MCF 10A (cell line): Measurements from ENCODE around the gene ASAH2B. TPM values are rescaled to one million over a fixed set of nuclear protein-coding genes. Genes with fewer than 3 reads are reported as not detected.
"Not testable (repeated sequence)": the region's sequence is repeated elsewhere in the genome, so short reads cannot be mapped to it uniquely, and the experiment has no call there.

Source experiments
- Bru-seq: library from RNA; stranded (reverse); fragments of 400-500 nt; gene quantifications from one replicate; lab custom pipeline; 2021; lab: Mats Ljungman, UMichigan
- BruChase-seq, 2 experiments: library from RNA; stranded (reverse); fragments of 400-500 nt; gene quantifications; one replicate each; lab custom pipeline; 2021; lab: Mats Ljungman, UMichigan
- BruUV-seq: library from RNA; stranded (reverse); fragments of 400-500 nt; replicated peaks from 2 replicates; lab custom pipeline; 2021; lab: Mats Ljungman, UMichigan
- CTCF ChIA-PET: fragments of 300-600 bp; sonication (Branson Sonifier 250); formaldehyde crosslinking; extraction: SDS; loops from one replicate; lab custom pipeline; 2021; ENCODE audit warnings: antibody characterized with exemption, inconsistent platforms; lab: Yijun Ruan, JAX
- POLR2A ChIA-PET: fragments of 300-600, 350-650 bp; sonication (Branson Sonifier 250); formaldehyde crosslinking; extraction: SDS; loops from one replicate; lab custom pipeline; 2020; ENCODE audit warnings: antibody characterized with exemption, inconsistent platforms; lab: Yijun Ruan, JAX
- DNase-seq: peaks from one replicate; pipeline ENCODE4 v3.0.0-alpha.2; 2018; ENCODE audit not compliant: unreplicated experiment
- H3K27ac Mint-ChIP-seq: one replicate; pipeline ENCODE4 v1.8.0; 2022; ENCODE audit warnings: mild to moderate bottlenecking, low read depth, mixed read lengths; ENCODE audit not compliant: unreplicated experiment
- H3K27me3 Mint-ChIP-seq: one replicate; pipeline ENCODE4 v1.8.0; 2022; ENCODE audit warnings: mixed read lengths; ENCODE audit not compliant: insufficient read depth, unreplicated experiment
- H3K36me3 Mint-ChIP-seq: one replicate; pipeline ENCODE4 v1.8.0; 2022; ENCODE audit warnings: mild to moderate bottlenecking, moderate library complexity, mixed read lengths; ENCODE audit not compliant: insufficient read depth, unreplicated experiment
- H3K4me1 Mint-ChIP-seq: one replicate; pipeline ENCODE4 v1.8.0; 2022; ENCODE audit warnings: mixed read lengths; ENCODE audit not compliant: insufficient read depth, unreplicated experiment
- H3K4me3 Mint-ChIP-seq: one replicate; pipeline ENCODE4 v1.8.0; 2022; ENCODE audit warnings: mild to moderate bottlenecking, moderate library complexity, mixed read lengths; ENCODE audit not compliant: unreplicated experiment
- H3K9me3 Mint-ChIP-seq: one replicate; pipeline ENCODE4 v1.8.0; 2022; ENCODE audit warnings: mixed read lengths; ENCODE audit not compliant: unreplicated experiment
- CTCF ChIP-seq: fragments of 200-600 bp; IDR thresholded peaks from one replicate; pipeline ENCODE4 v1.8.0; 2022; ENCODE audit warnings: antibody characterized with exemption, mild to moderate bottlenecking; ENCODE audit not compliant: unreplicated experiment
- intact Hi-C: fragments of 100-400 bp; cut with micrococcal nuclease; formaldehyde crosslinking; loops from 2 replicates; pipeline ENCODE4 v1.14.1; 2022
- long read RNA-seq: library from polyadenylated mRNA; stranded (forward); transcript quantifications from one replicate; pipeline ENCODE4 v2.0.0, GENCODE V29; 2022
- total RNA-seq: library from RNA; stranded (reverse); gene quantifications from 2 replicates; pipeline ENCODE4 v1.2.3, GENCODE V29; 2022

ASAH2B gene
- total RNA-seq, result 7.2 TPM in 2 replicates
- Bru-seq, nascent RNA, result percentile 68 among the genes with signal in this experiment
- percentile 80 among the genes with signal in this experiment for BruChase-seq, experiment 1, labeled RNA remaining after a 6-hour chase
- percentile 79 among the genes with signal in this experiment for BruChase-seq, experiment 2, labeled RNA remaining after a 2-hour chase
- long read RNA-seq, full-length matches to known transcripts, result 36 of 44 reads
- long read RNA-seq, partial matches to known transcripts, result 3 of 44 reads
- long read RNA-seq, other reads (novel, unspliced or antisense), result 5 of 44 reads

DNA sequence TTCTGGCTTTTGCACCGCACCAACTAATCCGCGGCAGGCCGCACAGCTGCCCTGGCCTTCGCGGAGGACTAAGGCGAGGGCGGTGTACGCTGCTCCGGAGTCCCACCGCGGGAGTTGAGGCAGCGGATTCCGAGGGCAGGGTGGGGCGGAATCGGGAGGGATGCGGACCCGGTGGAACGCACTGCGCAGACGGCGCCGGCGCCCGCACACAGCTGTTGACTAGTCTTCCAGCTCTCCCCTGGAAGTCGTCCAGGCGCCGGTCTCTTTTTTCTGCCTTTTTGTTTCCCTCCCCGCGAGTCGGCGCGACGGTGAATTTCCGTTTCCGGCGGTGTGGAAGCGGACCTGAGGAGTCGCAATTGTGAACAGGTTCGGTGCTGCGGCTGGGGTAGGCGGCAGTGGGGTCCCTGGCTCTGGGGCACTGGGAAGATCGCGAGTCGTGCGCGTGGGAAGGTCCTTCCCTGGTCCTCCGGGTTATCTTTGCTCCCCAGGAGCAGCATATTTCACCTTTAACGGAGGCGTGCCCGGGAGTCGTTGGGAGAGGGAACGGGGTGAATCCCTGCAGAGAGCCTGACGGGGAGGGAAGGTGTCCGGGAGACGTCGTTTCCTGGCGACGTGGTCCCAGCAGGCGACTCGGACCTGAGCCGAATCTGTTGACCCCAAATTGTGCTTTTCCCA lies at the start of gene ASAH2B:
Gene ASAH2B, plus strand, starts transcription at position 319 of the 675 bp plus-strand sequence. CDS start 5,195 bp downstream, outside the sequence.
- ChIA-PET POLR2A (interaction anchor here (0.6 to 1.8 kb wide), 5 partner anchors 115 to 414 kb away, joined by 3 to 9 read pairs (median 3); no protein-coding TSS in a partner anchor), CTCF (interaction anchor here (0.6 to 0.7 kb wide), 2 partner anchors 115 to 184 kb away, joined by 3 read pairs; no protein-coding TSS in a partner anchor)
- intact Hi-C loops, result loop anchor here (10.0 kb wide), 1 partner anchor 115 kb away; the partner anchor contains the start of gene SGMS1
- no peaks in the 10 kb centered on the region for H3K4me1 Mint-ChIP-seq
- TSS peak; percentile 76 for BruUV-seq
- no peak for TF ChIP-seq CTCF
- no peaks in the 10 kb centered on the region for H3K36me3 Mint-ChIP-seq
- H3K4me3 Mint-ChIP-seq, result peak within 1 kb of the TSS; percentile 97
- no peaks in the 10 kb centered on the region for H3K9me3 Mint-ChIP-seq
- H3K27me3 Mint-ChIP-seq, result peaks cover 35% of the 10 kb centered on the region
- peak; percentile 81 for DNase-seq
- peak within 1 kb of the TSS; percentile 97 for H3K27ac Mint-ChIP-seq

- H3K36me3 Mint-ChIP-seq, CTCF ChIA-PET, BruUV-seq, DNase-seq, H3K4me3 Mint-ChIP-seq, POLR2A ChIA-PET, intact Hi-C loops, H3K9me3 Mint-ChIP-seq, H3K4me1 Mint-ChIP-seq, H3K27ac Mint-ChIP-seq: not testable (repeated sequence)
- peaks cover 19% of the 10 kb centered on the region for H3K27me3 Mint-ChIP-seq
Observed at GRCh38 chr10:50697819-50698218, 41.9 kb upstream of the ASAH2B start.

DNA sequence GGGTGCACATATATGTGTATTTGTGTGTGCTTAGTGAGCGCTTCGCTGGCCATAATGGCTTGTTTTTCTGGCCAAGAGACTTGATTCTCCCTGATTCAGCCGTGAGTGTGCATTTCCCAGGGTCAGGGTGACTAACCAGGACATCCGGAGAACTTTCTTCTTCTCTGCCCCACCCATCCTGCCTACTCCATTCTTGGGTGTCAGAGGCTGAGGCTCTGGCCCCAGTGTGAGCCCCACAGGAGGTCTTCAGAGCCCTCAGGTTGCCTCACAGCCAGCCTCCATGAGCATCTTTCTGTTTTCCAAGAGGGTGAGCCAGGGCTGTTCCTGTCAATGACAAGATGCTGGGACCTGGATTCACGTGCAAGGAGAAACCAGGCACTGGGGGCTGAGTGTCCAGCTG lies 37.8 kb upstream of the ASAH2B start:
- H3K4me1 Mint-ChIP-seq, CTCF ChIA-PET, POLR2A ChIA-PET, intact Hi-C loops, H3K4me3 Mint-ChIP-seq, H3K9me3 Mint-ChIP-seq, BruUV-seq, H3K27me3 Mint-ChIP-seq, H3K36me3 Mint-ChIP-seq, H3K27ac Mint-ChIP-seq: not testable (repeated sequence)
- DNase-seq, result peak; percentile 4

DNA sequence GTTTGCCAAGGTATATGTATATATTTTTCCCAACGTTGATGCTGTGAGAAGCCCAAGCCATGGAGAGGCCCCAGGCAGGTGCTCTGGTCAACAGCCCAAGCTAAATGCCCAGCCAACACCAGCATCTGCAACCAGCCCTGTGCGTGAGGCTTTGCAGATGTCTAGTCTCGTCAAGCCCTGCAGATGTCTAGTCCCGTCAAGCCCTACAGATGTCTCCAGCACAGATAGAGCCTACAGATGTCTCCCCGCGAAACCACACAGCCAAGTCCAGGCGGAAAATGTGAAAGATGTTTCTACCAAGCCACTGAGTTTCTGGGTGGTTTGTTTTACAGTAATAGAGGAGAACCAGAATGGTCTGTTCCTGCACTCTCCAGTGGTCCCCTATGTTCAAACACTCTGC lies 36.7 kb upstream of the ASAH2B start:
- H3K36me3 Mint-ChIP-seq, intact Hi-C loops, DNase-seq, BruUV-seq, H3K27ac Mint-ChIP-seq, POLR2A ChIA-PET, H3K4me3 Mint-ChIP-seq, H3K9me3 Mint-ChIP-seq, H3K4me1 Mint-ChIP-seq, CTCF ChIA-PET, H3K27me3 Mint-ChIP-seq: not testable (repeated sequence)

DNA sequence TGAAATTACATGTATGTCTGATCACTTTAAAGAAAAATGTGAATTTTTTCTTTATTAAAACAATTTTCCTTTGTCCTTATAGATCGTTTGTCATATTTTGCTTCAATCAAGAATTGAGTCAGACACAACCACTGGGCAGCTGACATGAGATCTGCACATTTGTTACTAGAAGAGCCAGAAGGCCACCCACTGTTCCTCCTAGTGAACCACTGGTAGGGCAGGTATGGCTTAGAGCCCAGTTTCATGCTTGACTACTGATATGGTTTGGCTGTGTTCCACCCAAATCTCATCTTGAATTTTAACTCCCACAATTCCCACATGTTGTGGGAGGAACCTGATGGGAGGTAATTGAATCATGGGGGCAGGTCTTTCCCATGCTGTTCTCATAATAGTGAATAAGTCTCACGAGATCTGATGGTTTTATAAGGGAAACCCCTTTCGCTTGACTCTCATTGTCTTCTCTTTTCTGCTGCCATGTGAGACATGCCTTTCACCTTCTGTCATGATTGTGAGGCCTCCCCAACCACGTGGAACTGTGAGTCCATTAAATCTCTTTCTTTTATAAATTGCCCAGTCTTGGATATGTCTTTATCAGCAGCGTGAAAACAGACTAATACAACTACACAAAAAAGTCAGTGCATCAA lies 35.2 kb upstream of the ASAH2B start:
- CTCF ChIA-PET, H3K27me3 Mint-ChIP-seq, H3K36me3 Mint-ChIP-seq, H3K4me3 Mint-ChIP-seq, H3K27ac Mint-ChIP-seq, intact Hi-C loops, H3K4me1 Mint-ChIP-seq, H3K9me3 Mint-ChIP-seq, POLR2A ChIA-PET, BruUV-seq: not testable (repeated sequence)
- DNase-seq, result peak; percentile 11

GRCh38 chr10:50706006-50706405 lies 33.7 kb upstream of the ASAH2B start:
- CTCF ChIA-PET, H3K27me3 Mint-ChIP-seq, H3K4me1 Mint-ChIP-seq, H3K4me3 Mint-ChIP-seq, H3K9me3 Mint-ChIP-seq, DNase-seq, intact Hi-C loops, H3K27ac Mint-ChIP-seq, BruUV-seq, H3K36me3 Mint-ChIP-seq, POLR2A ChIA-PET: not testable (repeated sequence)

- H3K4me3 Mint-ChIP-seq, H3K27ac Mint-ChIP-seq, BruUV-seq, CTCF ChIA-PET, POLR2A ChIA-PET, H3K4me1 Mint-ChIP-seq, intact Hi-C loops, H3K36me3 Mint-ChIP-seq, DNase-seq, H3K9me3 Mint-ChIP-seq: not testable (repeated sequence)
- H3K27me3 Mint-ChIP-seq, result peaks cover 11% of the 10 kb centered on the region
Observed at GRCh38 chr10:50710241-50710640, 29.5 kb upstream of the ASAH2B start.

- H3K9me3 Mint-ChIP-seq, DNase-seq, intact Hi-C loops: not testable (repeated sequence)
Observed at GRCh38 chr10:50723812-50724211, 15.9 kb upstream of the ASAH2B start.

More at GRCh38 chr10:50723812-50724211, 15.9 kb upstream of the ASAH2B start:
- H3K4me3 Mint-ChIP-seq, H3K36me3 Mint-ChIP-seq, CTCF ChIA-PET, H3K27ac Mint-ChIP-seq, BruUV-seq, POLR2A ChIA-PET, H3K4me1 Mint-ChIP-seq: not testable (repeated sequence)
- H3K27me3 Mint-ChIP-seq, result peaks cover 74% of the 10 kb centered on the region
